Retinal pigment epithelial cell (primary cell): ENCODE measurements around the gene CPSF3.
A peak's percentile ranks its signal among the peaks of the same experiment; 100 is the strongest.

ENCODE experiments used
- DNase-seq: peaks from one replicate; pipeline ENCODE4 v3.0.0-alpha.2; 2010; ENCODE audit warnings: low read depth
- H3K4me3 ChIP-seq: 2 replicates; pipeline ENCODE4 v1.5.1; 2011; ENCODE audit warnings: mild to moderate bottlenecking, low read length, control low read depth, moderate library complexity
- TF ChIP-seq, protein P1 (sequence below): conservative IDR thresholded peaks from 2 replicates; pipeline ENCODE4 v1.5.1; 2011; ENCODE audit warnings: low read depth, low read length, control low read depth, inconsistent platforms

CPSF3 gene

DNA sequence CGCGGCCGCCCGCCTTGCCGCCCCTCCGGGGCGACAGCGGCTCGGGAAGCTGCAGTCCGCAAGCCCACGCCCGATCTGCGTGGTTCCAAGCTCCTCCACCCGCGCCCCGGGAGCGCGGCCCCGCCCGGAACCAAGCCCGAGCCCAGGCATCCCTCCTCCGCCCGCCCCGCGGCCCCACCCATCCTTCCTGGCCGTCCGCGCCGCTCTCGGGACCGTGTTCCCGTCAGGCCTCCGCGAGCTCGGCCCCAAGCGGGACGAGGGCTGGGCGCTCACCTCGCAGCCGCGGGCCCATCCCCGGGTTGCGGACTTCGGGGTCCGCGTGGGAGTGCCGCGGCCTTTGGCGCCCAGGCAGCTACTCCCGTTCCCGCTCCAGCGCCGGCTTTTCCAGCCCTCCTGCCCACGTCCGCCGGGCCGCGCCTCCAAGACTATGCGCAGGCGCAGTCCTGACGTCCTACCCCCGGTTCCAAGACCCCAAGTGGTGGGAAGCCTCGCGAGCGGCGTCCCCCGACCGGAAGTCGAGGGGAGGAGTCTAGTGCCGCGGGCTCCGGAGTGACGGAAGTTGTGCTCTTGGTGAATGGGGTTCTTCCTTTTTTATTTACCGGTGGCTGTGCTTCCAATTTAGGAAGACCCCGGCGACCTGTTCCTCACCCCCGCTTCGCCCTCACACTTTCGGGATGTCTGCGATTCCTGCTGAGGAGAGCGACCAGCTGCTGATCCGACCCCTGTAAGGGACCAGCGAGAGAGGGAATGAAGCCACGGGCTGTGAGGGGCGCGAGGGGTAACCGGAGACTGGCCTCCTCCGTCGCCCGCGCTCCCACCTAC, at the start of gene CPSF3, which contains the start of gene ITGB1BP1:
TSS of gene CPSF3 (plus strand) at position 555 of the 822 bp plus-strand sequence. CDS start at position 675, 120 bp downstream.
TSS of gene ITGB1BP1 (minus strand) at position 429 of the 822 bp plus-strand sequence. CDS start 4,831 bp downstream, outside the sequence.
- H3K4me3 ChIP-seq: peak within 1 kb of the TSS; percentile 98
- TF ChIP-seq, protein P1, sequence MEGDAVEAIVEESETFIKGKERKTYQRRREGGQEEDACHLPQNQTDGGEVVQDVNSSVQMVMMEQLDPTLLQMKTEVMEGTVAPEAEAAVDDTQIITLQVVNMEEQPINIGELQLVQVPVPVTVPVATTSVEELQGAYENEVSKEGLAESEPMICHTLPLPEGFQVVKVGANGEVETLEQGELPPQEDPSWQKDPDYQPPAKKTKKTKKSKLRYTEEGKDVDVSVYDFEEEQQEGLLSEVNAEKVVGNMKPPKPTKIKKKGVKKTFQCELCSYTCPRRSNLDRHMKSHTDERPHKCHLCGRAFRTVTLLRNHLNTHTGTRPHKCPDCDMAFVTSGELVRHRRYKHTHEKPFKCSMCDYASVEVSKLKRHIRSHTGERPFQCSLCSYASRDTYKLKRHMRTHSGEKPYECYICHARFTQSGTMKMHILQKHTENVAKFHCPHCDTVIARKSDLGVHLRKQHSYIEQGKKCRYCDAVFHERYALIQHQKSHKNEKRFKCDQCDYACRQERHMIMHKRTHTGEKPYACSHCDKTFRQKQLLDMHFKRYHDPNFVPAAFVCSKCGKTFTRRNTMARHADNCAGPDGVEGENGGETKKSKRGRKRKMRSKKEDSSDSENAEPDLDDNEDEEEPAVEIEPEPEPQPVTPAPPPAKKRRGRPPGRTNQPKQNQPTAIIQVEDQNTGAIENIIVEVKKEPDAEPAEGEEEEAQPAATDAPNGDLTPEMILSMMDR: no peak
- peak; percentile 87 for DNase-seq

DNA sequence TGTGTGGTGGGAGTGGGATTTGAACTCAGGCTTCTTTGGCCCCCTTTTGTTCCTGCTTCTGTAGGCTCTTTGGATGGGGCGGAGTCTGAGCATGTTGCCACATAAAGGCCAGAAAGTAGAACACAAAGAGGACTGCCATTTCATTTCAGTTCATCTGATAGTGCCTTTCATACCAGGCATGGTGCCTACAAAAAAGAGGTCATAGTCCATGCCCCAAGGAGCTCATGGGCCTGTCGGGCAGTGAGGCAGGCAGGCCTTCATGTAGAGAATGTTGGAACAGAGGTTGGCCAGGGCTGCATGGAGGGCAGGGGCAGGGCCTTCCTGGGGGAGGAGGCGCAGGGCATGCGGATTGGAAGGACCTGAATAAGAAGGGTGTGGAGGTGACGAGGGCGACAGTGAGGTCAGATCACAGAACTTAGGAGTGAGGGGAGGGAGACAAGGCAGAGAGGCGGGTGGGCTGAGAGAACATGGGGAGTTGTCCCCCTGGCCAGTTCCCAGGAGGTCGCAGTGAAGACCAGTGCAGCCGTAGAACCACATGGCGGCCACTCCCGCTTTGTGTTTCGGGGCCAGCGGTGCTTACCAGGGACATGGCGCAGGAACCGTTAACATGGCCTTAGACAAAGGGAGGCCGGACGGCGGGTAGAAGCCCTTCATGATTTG, 49.3 kb upstream of the CPSF3 start:
- DNase-seq: no peak
- TF ChIP-seq, protein P1: no peak
- no peak overlapping the region for H3K4me3 ChIP-seq

DNA sequence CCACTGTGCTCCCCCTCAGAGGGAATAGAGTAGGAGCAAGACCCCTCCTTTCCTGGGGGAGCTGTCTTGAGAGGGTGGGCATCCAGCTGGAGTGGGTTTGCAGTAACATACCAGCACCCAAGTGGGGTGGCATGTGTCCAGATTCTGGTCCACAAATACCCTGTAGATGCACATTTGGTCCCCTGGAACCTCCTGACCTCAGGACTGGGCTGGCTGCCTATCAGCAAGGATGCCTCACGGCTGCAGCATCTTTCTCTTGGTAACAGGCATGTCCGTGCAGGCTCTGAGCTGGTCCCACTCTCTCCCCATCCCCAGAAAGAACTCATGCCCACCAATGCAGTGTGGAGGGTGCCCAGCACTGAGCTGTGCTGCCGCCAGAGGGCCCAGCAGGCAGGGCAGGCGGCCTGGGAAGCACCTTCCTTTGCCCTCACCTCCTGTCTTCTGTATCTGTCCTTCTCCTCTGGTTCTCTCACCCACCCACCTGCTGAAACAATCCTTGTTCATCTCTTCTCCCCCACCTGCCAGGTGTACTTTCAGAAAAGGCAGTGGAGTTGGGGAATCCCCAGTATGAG, 47.5 kb upstream of the CPSF3 start:
- TF ChIP-seq, protein P1: no peak
- DNase-seq: no peak
- H3K4me3 ChIP-seq: no peak overlapping the region

DNA sequence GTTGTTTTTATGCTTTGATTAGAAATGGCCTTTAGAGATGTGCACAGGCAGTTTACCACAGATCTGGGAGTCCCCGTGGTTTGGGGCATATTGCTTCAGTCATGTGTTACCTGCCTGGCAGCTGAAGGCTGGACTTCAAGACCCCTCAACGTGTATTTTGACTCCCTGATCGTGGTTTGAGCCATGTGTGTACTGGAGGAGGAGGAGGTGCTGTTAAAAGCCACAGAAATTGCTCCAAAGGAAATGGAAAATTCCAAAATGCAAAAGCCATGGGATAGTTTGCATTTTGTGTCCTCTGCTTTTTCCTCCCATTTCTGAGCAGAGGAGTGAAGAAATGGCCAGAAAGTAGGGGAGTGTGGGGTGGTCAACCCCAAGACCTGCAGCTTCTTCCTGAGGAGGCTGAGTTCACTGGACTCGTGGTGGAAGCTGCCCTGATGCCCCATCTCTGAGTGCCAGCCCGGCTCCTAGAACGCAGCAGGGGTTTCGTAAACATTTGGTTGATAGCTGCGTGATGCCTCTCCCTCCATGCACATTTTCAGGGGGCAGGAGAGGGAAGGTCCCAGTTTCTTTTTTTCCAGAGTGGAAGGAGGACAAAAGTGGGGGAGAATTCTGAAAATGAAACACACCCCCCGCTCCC, 45.9 kb upstream of the CPSF3 start:
- TF ChIP-seq, protein P1: no peak
- H3K4me3 ChIP-seq: no peak overlapping the region
- no peak for DNase-seq

DNA sequence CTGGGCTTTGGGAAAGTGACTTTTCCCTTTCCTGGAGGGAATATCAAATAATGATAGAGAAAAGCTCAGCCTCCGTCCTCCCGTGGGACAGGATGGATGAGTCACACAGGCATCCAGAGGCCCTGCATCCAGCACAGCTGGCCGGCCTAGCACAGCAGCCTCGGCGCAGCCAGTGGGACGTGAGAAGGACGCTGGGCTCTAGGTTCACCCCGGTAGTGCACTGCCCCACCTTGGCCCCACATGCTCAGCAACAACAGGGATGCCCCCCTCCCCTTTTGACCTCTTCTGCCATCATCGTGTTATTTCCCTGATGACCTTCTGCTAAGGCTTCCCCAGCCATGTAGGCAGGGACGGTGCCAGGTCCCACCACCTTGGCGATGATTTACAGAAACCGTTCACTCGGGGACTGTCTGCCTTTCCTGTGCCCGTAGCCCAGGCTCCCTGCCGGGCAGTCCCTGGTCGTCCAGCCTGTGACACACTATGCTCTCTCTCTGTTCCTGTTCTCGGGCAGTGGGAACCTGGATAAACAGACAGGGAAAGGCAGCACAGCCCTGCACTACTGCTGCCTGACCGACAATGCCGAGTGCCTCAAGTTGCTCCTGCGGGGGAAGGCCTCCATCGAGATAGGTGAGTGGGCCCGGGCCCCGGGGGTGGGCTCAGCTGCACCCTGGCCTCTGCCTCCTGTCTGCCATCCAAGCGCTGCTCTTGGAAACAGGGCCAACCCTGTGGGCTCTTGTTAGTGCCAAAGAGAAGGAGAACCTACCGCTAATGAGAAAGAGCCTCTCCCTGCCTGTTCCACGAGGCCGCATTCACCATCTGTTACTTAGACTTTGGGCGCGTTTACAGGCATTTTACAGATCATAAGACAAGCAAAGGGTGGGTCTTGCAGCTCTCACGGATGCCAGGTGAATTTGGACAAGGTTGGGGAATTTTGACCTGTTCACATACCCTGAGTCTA, 44.7 kb upstream of the CPSF3 start:
- H3K4me3 ChIP-seq: no peak overlapping the region
- no peak for DNase-seq
- TF ChIP-seq, protein P1: no peak

DNA sequence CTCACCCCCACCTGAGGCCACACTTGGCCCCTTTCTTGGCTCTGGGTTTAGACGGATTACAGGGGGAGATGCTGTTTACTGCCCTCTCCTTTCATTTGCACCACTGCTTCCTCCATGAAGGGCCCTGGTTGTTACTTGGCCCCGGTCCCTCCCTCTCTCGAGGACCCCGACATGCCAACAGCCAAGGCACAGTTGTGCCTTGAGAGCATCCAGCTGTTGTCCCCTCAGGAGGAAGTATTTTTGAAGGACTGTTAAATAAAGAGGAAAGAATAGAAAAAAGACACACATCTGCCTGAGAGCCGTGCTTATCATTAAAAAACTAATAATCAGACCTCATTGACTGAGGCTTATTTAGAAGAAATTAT, 44.1 kb upstream of the CPSF3 start:
- TF ChIP-seq, protein P1: no peak

More for the DNA sequence above, 44.1 kb upstream of the CPSF3 start:
- no peak for DNase-seq
- H3K4me3 ChIP-seq: no peak overlapping the region
